ENCODE results near the gene ERO1B. TPM values are rescaled to one million over a fixed set of nuclear protein-coding genes. Genes with fewer than 3 reads are reported as not detected.
"Not testable (repeated sequence)": the region's sequence is repeated elsewhere in the genome, so short reads cannot be mapped to it uniquely, and the experiment has no call there.

Gene ERO1B
- total RNA-seq, 1 donor from 2014 or later = 5.1 TPM

DNA sequence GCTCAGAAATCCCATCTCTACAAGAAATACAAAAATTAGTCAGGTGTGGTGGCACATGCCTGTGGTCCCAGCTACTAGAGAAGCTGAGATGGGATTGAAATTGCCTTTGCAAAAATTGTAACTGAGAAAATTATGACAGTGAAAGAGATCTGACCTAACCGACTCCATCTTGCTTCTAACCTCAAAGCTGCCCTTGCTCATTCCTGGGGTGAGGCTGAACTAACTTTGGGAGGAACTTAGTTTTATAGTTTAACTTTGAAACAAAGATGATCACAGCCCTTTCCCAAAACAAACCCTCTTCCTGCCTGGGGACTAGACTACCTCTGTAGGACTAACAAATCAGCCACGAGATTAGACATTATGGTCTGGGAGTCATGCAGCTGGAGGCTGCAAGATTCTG is 33.8 kb upstream of the ERO1B start:
- H3K27me3 ChIP-seq = no peaks in the 10 kb centered on the region
- TF ChIP-seq, protein P1, sequence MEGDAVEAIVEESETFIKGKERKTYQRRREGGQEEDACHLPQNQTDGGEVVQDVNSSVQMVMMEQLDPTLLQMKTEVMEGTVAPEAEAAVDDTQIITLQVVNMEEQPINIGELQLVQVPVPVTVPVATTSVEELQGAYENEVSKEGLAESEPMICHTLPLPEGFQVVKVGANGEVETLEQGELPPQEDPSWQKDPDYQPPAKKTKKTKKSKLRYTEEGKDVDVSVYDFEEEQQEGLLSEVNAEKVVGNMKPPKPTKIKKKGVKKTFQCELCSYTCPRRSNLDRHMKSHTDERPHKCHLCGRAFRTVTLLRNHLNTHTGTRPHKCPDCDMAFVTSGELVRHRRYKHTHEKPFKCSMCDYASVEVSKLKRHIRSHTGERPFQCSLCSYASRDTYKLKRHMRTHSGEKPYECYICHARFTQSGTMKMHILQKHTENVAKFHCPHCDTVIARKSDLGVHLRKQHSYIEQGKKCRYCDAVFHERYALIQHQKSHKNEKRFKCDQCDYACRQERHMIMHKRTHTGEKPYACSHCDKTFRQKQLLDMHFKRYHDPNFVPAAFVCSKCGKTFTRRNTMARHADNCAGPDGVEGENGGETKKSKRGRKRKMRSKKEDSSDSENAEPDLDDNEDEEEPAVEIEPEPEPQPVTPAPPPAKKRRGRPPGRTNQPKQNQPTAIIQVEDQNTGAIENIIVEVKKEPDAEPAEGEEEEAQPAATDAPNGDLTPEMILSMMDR (IDR thresholded peaks at IDR 0.05) = no peak
- intact Hi-C loops (cut with DNase I) = no loop called here
- no peak for DNase-seq (ENCODE audit: low spot score in 2 of 2)
- H3K9me3 ChIP-seq = no peaks in the 10 kb centered on the region
- no peak overlapping the region for H3K27ac ChIP-seq
- H3K36me3 ChIP-seq = no peaks in the 10 kb centered on the region
- H3K4me3 ChIP-seq = no peak overlapping the region
- H3K4me1 ChIP-seq = no peaks in the 10 kb centered on the region

DNA sequence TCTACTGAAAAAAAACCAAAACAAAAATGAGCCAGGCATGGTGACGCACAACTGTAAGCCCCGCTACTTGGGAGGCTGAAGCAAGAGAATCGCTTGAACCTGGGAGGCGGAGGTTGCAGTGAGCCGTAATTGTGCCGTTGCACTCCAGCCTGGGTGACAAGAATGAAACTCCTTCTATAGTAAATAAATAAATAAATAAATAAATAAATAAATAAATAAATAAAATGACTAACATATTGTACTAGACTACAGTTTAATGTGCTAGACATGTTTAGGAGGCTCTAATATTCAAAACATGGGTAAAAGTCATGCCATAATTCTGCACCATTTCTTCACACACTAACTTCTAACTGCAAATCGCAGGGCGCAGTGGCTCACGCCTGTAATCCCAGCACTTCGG is 33.3 kb upstream of the ERO1B start:
- H3K36me3 ChIP-seq = no peaks in the 10 kb centered on the region
- TF ChIP-seq, protein P1 (IDR thresholded peaks at IDR 0.05) = no peak
- H3K9me3 ChIP-seq = no peaks in the 10 kb centered on the region
- H3K4me3 ChIP-seq = no peak overlapping the region
- DNase-seq (ENCODE audit: low spot score in 2 of 2) = no peak
- H3K4me1 ChIP-seq = no peaks in the 10 kb centered on the region
- intact Hi-C loops (cut with DNase I) = no loop called here
- no peaks in the 10 kb centered on the region for H3K27me3 ChIP-seq
- no peak overlapping the region for H3K27ac ChIP-seq

GRCh38 chr1:236314050-236314449 is 32.3 kb upstream of the ERO1B start:
- H3K27ac ChIP-seq; H3K4me1 ChIP-seq; H3K9me3 ChIP-seq; H3K36me3 ChIP-seq; DNase-seq (ENCODE audit: low spot score in 2 of 2); H3K4me3 ChIP-seq; H3K27me3 ChIP-seq; intact Hi-C loops (cut with DNase I): not testable (repeated sequence)

- intact Hi-C loops (cut with DNase I) = no loop called here
- Histone ChIP-seq H3K27ac (no peak overlapping the region), H3K36me3 (no peaks in the 10 kb centered on the region), H3K9me3 (no peaks in the 10 kb centered on the region), H3K27me3 (no peaks in the 10 kb centered on the region), H3K4me1 (no peaks in the 10 kb centered on the region), H3K4me3 (no peak overlapping the region)
- no peak for DNase-seq (ENCODE audit: low spot score in 2 of 2)
- TF ChIP-seq, protein P1 (IDR thresholded peaks at IDR 0.05) = no peak
Measured at GRCh38 chr1:236313427-236313826, 31.7 kb upstream of the ERO1B start.

DNA sequence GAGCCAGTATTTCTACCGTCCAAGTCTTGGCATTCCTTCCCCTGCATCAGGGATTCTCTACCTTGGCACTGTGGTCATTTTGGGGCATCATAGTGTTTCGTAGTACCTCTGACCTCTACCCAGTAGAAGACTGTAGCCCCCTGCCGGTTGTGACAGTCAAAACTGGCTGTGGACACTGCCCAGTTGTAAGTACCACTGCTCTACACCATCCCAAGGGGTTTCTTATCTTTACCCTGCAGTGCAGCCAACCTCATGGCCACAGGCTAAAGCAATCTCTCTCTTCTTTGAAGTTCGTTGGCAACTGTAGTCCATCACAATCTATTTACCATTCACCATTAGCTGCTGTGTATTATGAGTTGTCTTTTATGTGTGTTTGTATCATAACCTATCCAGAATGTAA is 29.3 kb upstream of the ERO1B start:
- no peaks in the 10 kb centered on the region for H3K27me3 ChIP-seq
- H3K4me1 ChIP-seq = no peaks in the 10 kb centered on the region
- no peaks in the 10 kb centered on the region for H3K9me3 ChIP-seq
- no peak overlapping the region for H3K27ac ChIP-seq
- H3K36me3 ChIP-seq = no peaks in the 10 kb centered on the region
- intact Hi-C loops (cut with DNase I) = no loop called here
- TF ChIP-seq, protein P1 (IDR thresholded peaks at IDR 0.05) = no peak
- DNase-seq (ENCODE audit: low spot score in 2 of 2) = no peak
- no peak overlapping the region for H3K4me3 ChIP-seq

DNA sequence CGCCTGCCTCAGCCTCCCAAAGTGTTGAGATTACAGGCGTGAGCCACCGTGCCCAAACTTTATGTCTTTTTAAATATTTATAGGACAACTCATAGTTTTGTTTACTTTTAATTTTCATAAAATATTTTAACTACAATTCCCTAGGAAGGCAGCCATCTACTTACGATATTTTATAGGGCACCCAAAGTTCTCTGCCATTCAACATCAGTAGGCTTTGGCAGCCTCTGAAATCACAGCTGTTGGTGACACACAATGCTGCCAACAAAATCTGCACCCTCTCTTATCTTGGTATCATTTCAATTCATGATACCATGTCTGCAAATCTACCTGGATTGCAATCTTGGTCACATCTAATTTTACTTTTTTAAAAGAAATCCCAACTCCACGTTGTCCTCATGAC is 27.1 kb upstream of the ERO1B start:
- TF ChIP-seq, protein P1 (IDR thresholded peaks at IDR 0.05) = no peak
- Histone ChIP-seq H3K27me3 (no peaks in the 10 kb centered on the region), H3K4me1 (no peaks in the 10 kb centered on the region), H3K4me3 (no peak overlapping the region), H3K9me3 (no peaks in the 10 kb centered on the region), H3K27ac (no peak overlapping the region), H3K36me3 (no peaks in the 10 kb centered on the region)
- DNase-seq (ENCODE audit: low spot score in 2 of 2) = no peak
- intact Hi-C loops (cut with DNase I) = no loop called here

All from ascending aorta (tissue), 2 donors.